Urothelium cell line (cell line): ENCODE data around the gene MAPK4.

ENCODE experiments used
- DNase-seq: peaks from one replicate; pipeline ENCODE4 v3.0.0; 2011; ENCODE audit warnings: low spot score, mixed read lengths
- FAIRE-seq: peaks from 2 replicates; lab custom pipeline; 2011; peaks lifted over from hg19 to GRCh38; lab: Jason Lieb, UNC

Gene MAPK4

DNA sequence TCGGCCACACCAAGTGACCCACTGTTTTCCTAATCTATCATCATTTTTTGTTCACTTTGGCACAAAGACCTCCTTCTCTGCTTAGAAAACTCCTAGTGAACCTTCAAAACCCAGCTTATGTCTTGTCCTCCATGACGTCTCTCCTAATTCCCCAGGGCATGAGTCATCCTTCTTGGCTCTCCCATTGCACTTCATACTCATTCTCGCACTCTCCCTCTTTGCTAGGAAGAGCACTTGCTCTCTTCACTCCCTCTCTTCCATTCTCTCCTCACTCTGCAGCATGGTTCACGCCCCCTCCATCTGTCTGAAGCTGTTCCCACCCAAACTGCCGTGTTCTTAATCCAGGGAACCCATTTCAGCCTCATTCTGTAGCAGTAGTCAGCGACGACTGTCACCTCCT, 156.0 kb downstream of the MAPK4 start:
- FAIRE-seq (no peak), DNase-seq (peak; percentile 16)

DNA sequence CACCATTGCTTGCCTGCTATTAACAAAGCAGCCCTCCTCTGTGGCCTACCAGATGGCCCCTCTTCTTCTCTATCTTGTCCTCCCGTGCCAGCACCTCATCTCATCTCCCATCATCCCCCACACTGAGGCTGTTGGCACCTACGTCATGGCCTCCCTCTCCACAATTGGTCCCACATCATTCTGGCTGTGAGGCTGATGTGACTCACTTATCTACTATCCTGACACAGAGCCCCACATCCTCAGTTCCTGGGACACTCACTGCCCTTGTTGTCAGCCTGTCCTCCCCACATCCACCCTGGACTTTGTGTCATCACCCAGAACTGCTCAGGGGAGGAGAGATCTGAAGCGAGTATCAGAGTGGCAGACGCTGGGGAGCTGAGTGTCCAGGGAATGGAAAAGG, 157.0 kb downstream of the MAPK4 start:
- FAIRE-seq (no peak), DNase-seq (no peak)

DNA sequence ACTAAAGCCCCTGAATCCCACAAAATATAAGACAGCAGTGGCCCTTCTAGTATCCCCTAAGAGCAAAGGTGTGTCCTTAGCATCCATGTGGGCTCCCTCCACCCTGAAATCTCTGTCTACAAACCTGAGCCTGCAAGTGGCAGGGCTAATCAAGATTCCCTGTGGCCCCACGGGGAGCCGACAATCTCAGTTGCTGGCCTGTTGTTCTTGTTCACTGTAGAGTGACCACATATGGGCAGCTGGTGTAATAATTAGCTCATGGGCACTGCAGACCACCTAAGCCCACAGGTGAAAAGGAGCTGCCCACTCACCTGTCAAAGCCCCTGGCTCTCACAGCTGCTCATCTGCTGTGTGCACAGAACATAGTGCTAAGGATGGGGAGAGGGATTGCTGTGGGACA, 157.7 kb downstream of the MAPK4 start:
- FAIRE-seq = no peak

DNA sequence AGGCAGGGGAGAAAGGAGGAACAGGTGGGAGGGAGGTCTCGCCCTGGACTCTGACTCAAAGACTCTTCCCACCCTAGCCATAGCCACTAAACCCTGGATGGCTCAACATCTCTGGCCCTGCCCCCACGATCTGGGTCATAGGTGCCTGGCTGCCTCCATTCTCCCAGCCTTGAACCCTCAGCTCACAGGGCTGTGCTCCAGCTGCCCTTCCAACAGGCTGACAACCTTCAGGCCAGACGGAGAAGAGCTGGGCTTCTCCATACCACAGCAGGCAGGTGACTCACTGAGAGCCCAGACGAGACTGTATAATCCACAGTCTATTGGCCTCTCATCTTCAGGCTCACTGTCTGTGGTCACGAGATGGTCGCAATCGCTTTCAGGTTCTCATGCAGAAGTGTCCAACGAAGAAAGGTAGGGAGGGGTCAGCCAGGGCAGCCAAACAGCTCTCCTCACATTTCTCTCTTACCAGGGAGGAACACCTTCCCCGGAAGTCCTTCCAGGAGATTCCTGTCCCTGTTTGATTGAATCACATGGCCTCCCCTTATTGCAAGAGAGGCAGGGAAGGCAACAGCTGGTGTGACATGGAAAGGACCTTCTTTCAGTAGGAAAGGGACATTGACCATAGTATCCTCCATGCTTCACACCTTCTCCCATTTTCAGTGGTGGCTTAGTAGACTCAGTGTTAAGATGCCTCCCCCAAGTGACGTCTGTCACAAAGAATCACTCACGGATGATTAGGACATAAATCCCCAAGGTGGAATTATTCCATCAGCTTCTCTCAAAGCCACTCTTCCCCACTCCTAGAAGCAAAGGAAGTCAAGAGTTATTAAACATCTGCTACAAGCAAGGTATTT, 159.8 kb downstream of the MAPK4 start:
- DNase-seq = no peak
- FAIRE-seq = no peak

More for the DNA sequence above, 157.7 kb downstream of the MAPK4 start:
- DNase-seq = no peak

DNA sequence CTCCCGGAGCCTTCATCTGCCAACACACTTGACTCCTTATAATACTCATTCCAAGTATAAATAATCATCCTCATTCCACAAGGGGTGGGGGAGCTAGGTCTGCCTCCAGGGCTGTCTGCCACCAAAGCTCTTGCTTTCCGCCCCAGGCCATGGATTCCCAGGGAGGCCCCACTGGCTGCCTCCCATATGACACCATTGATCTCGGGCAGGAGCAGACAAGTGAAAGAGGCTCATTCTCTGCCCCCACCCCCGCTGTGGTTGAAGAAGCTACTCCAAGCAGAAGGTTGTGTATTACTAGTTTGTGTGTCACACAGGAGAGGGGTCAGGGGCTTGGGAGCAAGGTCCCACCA, 160.4 kb downstream of the MAPK4 start:
- DNase-seq (no peak), FAIRE-seq (no peak)

DNA sequence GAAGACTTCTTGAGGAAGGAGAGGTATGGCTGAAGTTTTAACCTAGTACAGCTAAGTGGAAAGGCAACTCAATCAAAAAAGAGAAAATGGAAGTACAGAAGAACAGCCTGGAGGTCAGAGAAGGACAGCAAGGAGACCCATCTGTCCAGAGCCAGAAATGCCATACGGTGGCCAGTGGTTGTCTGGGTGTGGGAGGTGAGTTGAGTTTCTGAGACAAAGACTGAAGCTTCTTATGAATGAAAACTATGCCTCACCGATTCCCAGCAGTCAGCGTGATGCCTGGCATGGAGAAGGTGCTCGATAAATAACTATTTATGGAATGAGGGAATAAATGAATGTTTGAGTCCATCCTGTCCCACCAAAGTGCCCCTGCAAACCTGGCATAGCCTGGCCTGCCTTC, 161.1 kb downstream of the MAPK4 start:
- no peak for DNase-seq
- no peak for FAIRE-seq

DNA sequence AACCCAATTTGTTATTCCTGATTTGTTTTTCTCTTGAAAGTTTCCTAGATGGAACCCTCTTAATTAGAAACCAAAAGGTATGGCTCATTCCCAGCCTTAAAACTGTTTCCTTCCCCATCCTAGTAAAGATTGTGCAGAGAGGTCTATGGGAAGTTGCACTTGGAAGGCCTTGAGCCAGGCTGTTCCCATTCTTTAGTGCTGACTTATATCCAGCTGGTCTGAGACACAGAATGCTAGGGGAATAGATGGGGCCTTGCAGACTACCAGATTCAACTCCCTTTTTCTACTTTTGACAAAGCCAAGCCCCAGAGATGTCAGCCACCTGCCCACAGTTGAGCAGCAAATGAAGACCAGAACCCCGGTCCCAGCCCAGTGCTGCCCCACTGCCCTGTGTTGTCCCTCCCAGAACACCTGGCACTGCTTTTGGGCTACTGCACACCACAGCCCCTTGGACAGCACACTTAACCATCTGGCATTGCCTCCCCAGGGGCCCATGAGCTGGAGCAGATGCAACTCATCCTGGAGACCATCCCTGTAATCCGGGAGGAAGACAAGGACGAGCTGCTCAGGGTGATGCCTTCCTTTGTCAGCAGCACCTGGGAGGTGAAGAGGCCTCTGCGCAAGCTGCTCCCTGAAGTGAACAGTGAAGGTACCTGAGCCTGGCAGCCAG, 161.7 kb downstream of the MAPK4 start:
- FAIRE-seq = no peak
- DNase-seq = no peak

DNA sequence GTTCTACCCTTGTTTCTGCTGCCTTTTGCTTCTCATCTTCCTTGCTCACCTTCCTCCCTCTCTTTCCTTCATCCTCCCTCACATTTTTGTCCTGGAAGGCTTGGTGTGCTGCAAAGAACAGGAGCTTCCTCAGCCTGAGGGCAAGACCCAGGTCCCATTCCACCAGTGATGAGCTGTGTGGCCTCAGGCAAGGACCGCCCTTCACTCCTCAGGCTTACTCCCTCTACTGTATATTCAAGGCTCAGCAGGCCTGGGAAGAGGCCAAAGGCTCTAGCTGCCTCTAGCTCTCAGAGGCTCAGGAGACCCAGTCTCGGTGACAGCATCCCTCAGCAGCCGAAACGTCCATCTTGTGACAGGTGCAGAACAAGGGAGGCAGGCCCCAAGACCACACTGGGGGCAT, 162.4 kb downstream of the MAPK4 start:
- FAIRE-seq (no peak), DNase-seq (no peak)

DNA sequence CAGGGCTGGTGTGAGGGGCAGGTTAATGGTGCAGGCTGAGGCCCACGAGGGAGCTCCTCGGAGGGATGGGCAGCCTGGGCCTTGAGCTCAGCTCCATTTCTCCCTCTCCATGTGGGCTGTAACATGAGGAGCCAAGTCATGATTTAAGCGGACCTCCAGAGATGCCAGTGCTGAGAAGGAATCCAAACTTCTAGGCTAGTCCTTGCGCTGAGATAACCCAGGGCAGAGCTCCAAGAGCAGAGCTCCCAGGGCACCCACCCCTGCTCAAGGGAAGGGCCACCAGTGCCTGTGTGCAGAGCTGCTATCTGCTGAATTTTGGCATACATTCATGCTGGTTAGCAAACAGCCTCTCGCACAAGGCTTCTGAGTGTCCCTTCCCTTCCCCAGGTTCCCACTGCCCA, 164.9 kb downstream of the MAPK4 start:
- FAIRE-seq = no peak
- DNase-seq = no peak

DNA sequence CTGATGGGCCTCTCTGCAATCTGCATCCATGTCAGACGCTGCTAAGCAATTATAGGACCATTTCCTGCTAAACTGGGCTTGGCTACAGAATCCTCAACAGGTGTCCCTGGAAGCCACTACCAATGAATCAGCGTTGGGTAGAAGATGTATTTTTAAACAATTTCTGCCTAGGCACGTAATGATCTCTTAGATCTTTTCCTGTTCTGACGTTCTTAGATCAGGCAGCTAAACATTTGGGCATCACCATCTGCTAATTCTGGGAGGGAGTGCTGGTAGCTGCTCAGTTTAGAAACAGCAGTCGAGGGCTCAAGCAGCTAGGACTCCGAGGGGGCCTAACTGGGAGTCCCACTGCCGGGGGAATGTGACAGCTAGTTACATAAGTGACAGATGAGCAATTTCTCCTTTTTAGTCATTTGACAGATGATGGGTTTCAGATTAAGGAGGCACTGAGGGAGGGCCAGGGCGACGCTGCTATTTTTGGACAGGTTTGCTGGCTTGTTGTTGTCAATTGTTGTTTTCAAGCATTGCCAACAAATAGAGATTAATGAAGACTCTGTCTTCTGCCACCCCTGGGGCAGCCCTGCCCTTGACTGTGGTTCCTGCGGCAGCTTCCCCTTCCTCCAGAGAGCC, 167.2 kb downstream of the MAPK4 start:
- no peak for DNase-seq
- no peak for FAIRE-seq

DNA sequence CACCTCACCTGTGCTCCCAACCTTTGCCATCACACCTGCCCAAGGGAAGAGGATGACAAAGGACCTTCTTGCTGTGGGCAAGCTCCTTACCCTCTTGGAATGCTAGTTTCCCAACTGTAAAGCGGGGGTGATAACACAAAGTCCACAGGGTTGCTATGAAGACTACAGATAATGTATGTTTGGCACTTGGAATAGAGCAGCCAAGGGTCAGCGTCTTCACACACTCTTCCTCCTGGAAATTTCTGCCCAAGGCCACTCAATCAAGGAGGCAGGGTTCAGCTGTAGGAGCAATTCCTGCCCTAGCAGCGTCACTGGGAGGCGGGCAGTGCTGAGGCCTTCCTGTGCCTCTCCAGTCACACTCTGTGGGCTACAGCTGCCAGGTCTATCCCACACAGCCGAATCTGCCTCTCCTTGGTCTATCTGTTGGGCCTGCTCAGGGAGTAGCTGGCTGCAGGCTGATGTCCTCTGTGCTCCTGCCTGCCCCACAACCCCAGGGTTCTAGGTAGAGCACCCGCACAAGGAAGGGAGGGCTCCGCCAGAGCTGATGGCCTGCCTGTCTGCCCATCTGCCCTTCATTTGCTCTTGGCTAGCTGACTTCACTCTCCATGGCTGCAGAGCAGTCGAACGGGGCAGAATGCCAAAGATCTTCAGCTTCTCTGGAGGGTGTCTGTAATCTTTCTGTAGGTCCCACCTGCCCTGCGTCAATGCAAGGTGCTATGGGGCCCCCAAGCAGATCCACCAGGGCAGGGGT, 168.0 kb downstream of the MAPK4 start:
- DNase-seq (no peak), FAIRE-seq (no peak)

DNA sequence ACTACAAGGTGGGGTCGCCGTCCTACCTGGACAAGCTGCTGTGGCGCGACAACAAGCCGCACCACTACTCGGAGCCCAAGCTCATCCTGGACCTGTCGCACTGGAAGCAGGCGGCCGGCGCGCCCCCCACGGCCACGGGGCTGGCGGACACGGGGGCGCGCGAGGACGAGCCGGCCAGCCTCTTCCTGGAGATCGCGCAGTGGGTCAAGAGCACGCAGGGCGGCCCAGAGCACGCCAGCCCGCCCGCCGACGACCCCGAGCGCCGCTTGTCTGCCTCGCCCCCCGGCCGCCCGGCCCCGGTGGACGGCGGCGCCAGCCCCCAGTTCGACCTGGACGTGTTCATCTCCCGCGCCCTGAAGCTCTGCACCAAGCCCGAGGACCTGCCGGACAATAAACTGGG, 169.5 kb downstream of the MAPK4 start:
- FAIRE-seq (no peak), DNase-seq (no peak)

DNA sequence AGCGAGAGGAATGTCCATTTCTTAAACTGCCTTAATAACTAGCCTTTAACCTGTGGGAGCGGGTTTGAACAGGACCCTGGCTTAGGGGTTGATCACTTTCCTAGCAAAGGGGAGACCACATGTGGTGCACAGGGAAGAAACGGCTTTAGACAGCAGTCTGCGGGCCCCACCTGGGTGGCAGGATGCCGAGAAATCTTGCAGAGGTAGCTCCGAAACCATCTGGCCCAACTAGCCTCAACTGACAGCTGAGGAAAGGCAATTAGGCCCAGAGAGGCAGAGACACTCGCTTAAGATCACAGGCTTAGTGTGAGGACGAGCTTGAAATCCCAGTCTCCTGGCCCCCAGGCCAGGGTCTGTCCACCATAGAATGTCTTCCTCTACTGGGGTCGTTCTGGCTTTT, 170.1 kb downstream of the MAPK4 start:
- DNase-seq (no peak), FAIRE-seq (no peak)

DNA sequence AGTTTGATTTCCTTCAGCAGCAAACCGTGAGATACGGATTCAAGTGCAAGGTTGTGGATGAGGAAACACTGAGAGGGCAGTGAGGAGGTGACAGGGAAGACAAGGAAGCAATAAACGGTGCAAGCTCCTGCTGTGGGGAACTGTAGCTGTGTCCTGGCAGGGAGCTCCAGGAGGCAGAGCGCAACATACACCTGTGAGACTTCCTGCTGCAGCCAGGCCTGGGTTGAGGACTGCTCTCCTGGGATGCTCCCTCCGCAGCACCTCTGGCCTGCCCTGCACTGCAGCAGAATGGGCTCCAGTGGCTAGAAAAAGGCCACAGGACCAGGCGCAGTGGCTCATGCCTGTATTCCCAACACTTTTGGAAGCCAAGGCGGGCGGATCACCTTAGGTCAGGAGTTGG, 174.5 kb downstream of the MAPK4 start:
- DNase-seq = no peak
- no peak for FAIRE-seq

DNA sequence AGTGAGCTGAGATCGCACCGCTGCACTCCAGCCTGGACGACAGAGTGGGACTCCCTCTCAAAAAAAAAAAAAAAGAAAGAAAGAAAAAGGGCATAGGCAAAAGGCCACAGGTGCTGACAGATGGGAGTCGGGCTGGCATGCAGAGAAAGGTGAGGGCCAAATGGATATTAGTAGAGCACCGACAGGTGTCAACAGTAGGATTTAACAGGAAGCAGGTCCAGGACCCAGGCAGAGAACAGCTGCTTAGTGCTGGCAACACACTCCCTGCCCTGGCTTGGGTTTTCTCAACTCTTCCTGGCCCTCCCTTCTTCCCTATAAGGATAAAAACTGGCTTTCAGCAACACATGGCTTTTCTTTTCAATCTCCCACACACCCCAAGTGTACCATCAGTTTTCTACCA, 175.0 kb downstream of the MAPK4 start:
- DNase-seq (no peak), FAIRE-seq (no peak)

DNA sequence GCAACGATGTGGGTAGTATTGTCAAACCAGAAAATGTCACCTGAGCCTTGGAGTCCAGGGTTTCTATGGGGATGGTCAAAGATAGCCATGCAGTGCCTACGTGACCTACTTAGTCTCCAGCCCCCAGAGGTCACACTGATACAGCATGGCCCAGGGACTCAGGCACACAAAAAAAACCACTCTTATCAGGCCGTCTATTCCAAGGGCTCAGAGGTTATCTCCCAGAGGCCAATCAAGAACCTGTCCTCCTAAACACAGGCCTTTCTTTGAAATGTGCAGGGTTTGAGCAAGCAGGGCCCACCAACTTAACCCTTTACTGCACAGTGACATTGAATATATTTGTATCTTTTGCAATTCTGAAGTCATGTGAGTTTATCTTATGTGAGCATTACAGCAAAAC, 177.2 kb downstream of the MAPK4 start:
- FAIRE-seq (no peak), DNase-seq (no peak)

DNA sequence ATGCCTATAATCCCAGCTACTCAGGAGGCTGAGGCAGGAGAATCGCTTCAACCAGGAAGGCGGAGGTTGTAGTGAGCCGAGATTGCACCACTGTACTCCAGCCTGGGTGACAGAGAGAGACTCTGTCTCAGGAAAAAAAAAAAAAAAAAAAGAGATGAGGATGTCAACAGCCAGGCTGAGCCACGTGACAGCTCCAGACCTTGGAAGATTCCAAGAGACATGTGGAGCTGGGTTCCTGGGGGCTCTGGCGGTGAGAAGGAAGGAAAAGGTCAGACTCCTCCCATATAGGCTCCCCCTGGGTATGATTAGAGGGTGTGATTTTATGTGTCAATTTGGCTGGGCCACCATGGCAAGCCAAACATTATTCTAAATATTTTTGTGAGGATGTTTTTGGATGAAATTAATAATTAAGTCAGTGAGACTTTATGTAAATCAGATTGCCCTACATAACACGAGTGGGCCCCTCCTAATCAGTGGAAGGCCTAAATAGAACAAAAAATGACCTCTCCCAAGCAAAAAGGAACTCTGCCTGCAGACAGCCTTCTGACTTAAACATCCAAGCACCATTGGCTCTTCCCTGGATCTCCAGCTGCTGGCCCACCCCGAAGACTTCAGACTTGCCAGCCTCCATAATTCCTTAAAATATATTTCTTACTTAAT, 178.3 kb downstream of the MAPK4 start:
- DNase-seq (no peak), FAIRE-seq (no peak)

DNA sequence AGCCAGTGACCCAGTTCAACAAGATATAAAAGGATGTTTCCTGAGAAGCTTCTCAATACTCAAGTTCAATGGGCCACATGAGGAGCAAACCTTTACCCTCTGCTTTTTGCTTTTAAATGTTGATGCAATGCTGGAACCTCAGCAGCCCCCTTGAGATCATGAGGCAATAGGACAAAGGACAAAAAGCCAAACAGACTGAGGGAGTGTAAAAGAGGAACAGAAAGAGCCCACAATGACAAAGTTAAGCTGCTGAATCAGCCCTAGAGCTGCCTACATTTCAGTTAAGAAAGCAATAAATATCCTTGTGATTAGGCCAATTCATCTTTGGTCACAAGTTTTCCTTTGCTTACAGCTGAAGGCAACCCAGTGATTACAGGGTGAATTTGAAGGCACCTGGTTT, 183.1 kb downstream of the MAPK4 start:
- DNase-seq (no peak), FAIRE-seq (no peak)

DNA sequence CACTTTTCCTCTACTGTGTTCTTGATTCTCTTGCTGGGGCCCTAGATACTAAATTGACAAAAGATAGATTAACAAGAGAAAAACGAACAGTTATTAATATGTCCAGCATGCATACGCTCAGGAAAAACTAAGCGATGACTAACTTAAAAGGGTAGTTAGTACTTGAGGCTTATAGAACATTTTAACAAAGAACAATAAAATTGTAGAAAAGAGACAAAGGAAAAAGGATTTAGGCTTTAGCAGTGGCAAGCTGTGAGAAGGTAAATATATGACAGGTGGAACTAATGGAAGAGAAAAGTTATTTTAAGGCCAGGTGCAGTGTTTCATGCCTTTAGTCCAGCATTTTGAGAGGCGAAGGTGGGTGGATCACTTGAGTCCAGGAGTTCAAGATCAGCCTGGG, 184.4 kb downstream of the MAPK4 start:
- no peak for DNase-seq
- FAIRE-seq = no peak

DNA sequence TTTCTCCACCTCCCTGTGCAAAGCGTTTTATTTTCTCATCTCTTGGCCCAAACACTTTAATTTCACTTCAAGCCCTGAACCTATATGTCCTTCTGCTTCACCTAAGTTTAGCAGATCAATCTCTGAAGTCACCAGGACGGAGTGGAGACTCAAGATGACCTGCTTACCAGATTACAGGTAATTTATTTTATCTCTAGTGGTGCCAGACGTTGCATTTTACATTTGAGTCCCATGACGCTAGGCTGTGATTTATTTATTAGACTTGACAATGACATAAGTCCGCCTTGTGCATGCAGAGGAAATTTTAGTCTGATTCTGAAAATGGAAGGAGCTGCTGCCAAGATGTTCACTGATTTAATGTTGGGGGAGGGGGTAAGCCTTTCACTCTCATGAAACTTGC, 186.1 kb downstream of the MAPK4 start:
- FAIRE-seq = no peak

DNA sequence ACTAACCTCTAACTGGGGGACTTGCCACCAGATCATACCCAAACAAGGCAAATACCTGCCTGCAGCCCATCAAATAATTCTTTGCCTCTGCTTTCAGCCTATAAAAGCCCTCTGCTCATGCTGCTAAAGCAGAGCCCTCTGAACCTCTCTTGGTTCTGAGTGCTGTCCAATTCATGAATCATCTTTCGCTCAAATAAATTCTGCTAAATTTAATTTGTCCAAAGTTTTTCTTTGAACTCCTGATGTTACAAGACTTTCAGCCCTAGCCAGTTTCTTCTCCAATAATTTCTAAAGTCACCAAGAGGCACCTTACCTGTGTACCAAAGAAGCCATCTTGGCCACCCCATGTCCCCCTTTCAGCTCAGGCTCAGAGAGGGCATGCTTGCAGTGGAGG, 188.0 kb downstream of the MAPK4 start:
- FAIRE-seq (no peak), DNase-seq (no peak)

More for the DNA sequence above, 186.1 kb downstream of the MAPK4 start:
- DNase-seq = no peak
